HG02759 (cell line): ENCODE data around the gene DDX54.

Source experiments
- ATAC-seq: cut with Tn5 transposase; IDR thresholded peaks from one replicate; pipeline ENCODE4 v1.9.1; 2021; ENCODE audit warnings: mild to moderate bottlenecking, moderate library complexity; ENCODE audit not compliant: unreplicated experiment

DDX54 gene, protein sequence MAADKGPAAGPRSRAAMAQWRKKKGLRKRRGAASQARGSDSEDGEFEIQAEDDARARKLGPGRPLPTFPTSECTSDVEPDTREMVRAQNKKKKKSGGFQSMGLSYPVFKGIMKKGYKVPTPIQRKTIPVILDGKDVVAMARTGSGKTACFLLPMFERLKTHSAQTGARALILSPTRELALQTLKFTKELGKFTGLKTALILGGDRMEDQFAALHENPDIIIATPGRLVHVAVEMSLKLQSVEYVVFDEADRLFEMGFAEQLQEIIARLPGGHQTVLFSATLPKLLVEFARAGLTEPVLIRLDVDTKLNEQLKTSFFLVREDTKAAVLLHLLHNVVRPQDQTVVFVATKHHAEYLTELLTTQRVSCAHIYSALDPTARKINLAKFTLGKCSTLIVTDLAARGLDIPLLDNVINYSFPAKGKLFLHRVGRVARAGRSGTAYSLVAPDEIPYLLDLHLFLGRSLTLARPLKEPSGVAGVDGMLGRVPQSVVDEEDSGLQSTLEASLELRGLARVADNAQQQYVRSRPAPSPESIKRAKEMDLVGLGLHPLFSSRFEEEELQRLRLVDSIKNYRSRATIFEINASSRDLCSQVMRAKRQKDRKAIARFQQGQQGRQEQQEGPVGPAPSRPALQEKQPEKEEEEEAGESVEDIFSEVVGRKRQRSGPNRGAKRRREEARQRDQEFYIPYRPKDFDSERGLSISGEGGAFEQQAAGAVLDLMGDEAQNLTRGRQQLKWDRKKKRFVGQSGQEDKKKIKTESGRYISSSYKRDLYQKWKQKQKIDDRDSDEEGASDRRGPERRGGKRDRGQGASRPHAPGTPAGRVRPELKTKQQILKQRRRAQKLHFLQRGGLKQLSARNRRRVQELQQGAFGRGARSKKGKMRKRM

DNA sequence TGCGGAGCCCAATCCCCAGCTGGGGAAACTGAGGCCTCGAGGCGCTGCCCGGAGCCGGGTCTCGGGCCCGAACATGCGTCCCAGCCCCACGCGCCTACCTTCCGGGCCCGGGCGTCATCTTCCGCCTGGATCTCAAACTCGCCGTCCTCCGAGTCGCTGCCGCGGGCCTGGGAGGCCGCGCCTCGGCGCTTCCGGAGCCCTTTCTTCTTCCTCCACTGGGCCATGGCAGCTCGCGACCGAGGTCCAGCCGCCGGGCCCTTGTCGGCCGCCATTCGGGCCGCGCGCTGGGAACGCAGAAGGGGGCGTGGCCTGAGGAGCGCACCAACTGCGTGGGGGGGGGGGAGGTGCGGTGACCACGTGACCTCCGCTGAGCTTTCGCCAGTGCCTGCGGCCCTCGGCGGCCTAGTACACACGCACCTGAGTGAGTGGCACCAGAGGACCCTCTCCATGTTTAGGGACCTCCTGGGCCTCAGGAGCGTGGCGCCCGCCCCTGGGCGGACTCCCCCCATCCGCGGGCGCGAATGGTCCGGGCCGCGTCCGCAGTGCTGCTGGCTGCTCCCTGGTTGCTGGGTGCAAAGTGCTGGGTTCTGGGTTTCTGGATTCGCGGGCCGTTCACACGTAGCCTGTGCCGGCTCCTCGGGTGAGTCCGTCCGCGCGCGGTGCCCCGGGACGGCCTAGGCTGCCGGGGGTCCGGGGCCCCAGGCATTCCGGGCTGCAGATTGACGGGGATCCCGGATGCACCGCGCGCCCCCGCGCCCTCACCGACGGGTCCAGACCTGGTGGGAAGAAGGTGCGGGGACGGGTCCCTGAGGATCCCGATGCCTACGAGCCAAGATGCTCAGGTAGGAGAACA lies at the start of gene DDX54, which contains the start of gene RITA1:
DDX54 (minus strand) TSS at position 299 of the 853 bp plus-strand sequence; CDS start at position 272, 27 bp downstream.
RITA1 (plus strand) TSS at position 542 of the 853 bp plus-strand sequence. CDS start 1,026 bp downstream, outside the sequence.
- ATAC-seq: peak; percentile 52

- no peak for ATAC-seq
Observed at GRCh38 chr12:113234483-113234882, 49.2 kb upstream of the DDX54 start.

GRCh38 chr12:113233967-113234366 lies 48.7 kb upstream of the DDX54 start:
- no peak for ATAC-seq

DNA sequence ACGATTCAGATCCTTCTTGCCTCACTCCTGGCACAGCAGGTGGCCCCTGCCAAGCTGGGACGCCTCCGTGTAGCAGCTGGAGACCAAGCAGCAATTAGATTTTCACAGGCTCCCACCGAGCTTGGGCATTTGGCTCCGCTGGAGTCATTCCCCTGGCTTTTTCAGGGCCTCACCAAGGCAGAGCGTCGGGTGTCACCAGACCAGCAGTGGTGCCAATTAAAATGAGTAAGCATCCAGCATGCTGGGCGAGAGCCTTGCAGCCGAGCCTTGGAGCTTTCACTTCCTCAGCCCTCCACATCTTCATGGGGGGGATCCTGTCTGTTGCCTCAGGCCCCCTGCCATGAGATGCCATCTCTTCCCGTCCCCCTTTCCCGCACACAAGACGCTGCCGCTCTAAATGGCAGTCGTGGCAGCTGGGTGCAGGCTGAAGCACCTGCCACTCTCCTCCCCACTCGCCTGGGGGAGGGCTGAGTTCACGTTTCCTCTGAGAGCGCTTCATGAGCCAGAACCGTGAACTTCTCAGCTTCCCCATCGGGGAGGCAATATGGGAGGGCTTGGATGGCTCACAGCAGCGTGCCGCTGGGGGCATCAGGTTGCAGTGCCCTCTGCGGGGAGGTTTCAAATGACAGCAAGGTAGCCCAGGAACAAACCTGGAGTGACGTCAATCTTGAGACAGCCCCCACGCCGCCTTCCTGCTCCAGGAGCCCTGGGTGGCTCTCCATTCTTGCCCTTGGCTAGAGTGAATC lies 47.7 kb upstream of the DDX54 start:
- peak; percentile 69 for ATAC-seq

GRCh38 chr12:113232089-113232839 lies 47.0 kb upstream of the DDX54 start:
- no peak for ATAC-seq

GRCh38 chr12:113231235-113232088 lies 46.2 kb upstream of the DDX54 start:
- ATAC-seq: no peak

GRCh38 chr12:113230315-113231234 lies 45.3 kb upstream of the DDX54 start:
- peak; percentile 15 for ATAC-seq

GRCh38 chr12:113228394-113229028 lies 43.2 kb upstream of the DDX54 start:
- no peak for ATAC-seq

DNA sequence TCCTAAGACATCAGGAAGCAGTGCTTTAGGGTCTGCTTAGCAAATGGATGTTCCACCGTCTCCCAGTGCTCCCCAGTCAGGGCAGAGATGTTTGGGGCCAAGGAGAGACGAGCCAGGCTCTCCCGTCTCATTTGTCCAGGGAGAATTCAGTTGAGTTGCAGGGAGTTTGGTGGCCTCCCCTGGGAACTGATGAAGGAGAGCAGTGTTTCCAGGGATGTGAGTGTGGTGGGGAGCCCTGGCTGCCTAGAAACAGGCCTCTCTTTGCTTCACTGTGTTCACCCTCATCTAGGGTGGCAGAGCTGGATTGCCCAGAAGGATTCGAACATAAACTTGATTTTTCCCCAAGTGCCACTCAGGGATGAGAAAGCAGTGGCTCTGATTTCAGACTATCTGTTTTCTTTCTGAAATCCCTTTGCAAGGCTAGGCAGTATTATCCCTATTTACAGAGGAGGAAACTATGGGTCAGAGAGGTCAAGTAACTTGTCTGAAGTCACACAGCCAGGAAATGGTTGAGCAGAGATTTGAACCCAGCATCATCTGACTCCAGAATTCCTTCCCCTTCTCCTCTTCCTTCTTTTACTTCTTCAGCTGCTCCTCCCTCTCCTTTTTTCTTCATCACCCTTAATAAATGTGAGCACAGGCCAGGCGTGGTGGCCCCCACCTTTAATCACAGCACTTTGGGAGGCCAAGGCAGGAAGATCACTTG lies 42.6 kb upstream of the DDX54 start:
- ATAC-seq: no peak

- ATAC-seq: no peak
Observed at GRCh38 chr12:113226696-113227568, 41.7 kb upstream of the DDX54 start.

DNA sequence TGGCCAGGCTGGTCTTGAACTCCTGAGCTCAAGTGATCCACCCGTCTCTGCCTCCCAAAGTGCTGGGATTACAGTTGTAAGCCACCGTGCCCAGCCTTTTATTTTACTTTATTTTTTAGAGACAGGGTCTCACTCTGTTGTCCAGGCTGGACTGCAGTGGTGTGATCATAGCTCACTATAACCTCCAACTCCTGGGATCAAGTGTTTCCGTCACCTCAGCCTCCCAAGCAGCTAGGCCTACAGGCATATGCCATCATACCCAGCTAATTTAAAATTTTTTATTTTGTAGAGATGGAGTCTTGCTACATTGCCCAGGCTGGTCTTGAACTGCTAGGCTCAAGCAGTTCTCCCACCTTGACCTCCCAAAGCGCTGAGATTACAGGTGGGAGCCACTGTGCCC lies 39.7 kb upstream of the DDX54 start:
- no peak for ATAC-seq

GRCh38 chr12:113222730-113223531 lies 37.7 kb upstream of the DDX54 start:
- ATAC-seq: no peak

DNA sequence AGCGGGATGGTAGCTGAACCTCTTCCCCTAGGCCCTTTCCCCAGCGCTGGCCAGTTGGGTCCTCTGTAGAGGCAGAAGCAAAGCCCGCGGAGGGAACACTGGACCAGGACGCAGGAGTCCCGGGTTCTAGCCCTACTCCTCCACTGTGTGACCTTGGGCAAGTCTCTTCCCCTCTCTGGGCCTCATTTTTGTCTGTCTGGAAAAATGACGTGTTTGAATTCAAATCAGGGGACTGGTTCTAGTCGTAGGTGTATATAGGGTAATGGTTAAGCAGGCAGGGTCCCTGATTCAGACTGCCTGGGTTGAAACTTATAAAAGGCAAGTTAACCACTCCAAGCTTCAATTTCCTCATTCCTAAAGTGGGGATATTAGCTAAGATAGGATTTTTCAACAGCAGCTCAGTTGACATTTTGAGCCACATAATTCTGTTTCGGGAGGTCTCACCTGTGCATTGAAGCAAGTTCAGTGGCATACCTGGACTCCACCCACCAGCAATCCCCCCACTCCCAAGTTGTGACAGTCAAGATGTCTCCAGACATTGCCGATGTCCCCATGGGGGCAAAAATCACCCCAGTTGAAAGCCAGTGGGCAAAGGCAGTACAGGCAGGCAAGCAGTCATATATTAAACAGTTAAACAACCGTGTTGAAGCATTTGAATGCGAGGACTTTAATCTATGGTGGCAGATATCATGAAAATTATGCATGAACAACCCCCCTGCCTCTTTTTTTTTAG lies 36.9 kb upstream of the DDX54 start:
- peak; percentile 0 for ATAC-seq
